WI38 (cell line): ENCODE measurements around the gene TFDP1.

Experiments
- H3K4me3 ChIP-seq: 2 replicates; pipeline ENCODE4 v1.5.1; 2011; ENCODE audit warnings: low read depth, mild to moderate bottlenecking, control low read depth, low read length
- CTCF ChIP-seq: IDR thresholded peaks from 2 replicates; pipeline ENCODE4 v1.5.1; 2012; ENCODE audit warnings: low read depth, mild to moderate bottlenecking, control low read depth, low read length

TFDP1 gene

GRCh38 chr13:113557013-113557412, 27.5 kb upstream of the TFDP1 start:
- H3K4me3 ChIP-seq = no peak overlapping the region
- TF ChIP-seq CTCF = no peak

GRCh38 chr13:113558461-113558860, 26.1 kb upstream of the TFDP1 start:
- H3K4me3 ChIP-seq = no peak overlapping the region
- TF ChIP-seq CTCF = no peak

- H3K4me3 ChIP-seq = no peak overlapping the region
- TF ChIP-seq CTCF = no peak
These were observed 25.5 kb upstream of the TFDP1 start for GRCh38 chr13:113559061-113559460.

- no peak for TF ChIP-seq CTCF
- H3K4me3 ChIP-seq = no peak overlapping the region
These were observed 24.5 kb upstream of the TFDP1 start for GRCh38 chr13:113559901-113560644.

GRCh38 chr13:113560645-113561416, 23.7 kb upstream of the TFDP1 start:
- H3K4me3 ChIP-seq = no peak overlapping the region
- no peak for TF ChIP-seq CTCF

GRCh38 chr13:113561417-113562084, 23.0 kb upstream of the TFDP1 start:
- no peak for TF ChIP-seq CTCF
- H3K4me3 ChIP-seq = no peak overlapping the region
